Astrocyte of the cerebellum (primary cell): ENCODE results near the gene PDE6H.

ENCODE experiments used
- DNase-seq: peaks from one replicate; pipeline ENCODE4 v3.0.0-alpha.2; 2011; ENCODE audit warnings: low read depth
- H3K4me3 ChIP-seq: 2 replicates; pipeline ENCODE4 v1.5.1; 2011; ENCODE audit warnings: mild to moderate bottlenecking, low read depth, low read length, moderate library complexity
- CTCF ChIP-seq: IDR thresholded peaks from 2 replicates; pipeline ENCODE4 v1.5.1; 2012; ENCODE audit warnings: low read length, low read depth, moderate library complexity, mild to moderate bottlenecking; ENCODE audit errors: missing control alignments
- in situ Hi-C: cut with HindIII; loops from 2 replicates; pipeline ENCODE4 v1.10.0; 2017; ENCODE audit warnings: low sequenced_read_pairs

Gene PDE6H

GRCh38 chr12:14959463-14959862, 13.4 kb upstream of the PDE6H start:
- TF ChIP-seq CTCF = no peak
- no peak overlapping the region for H3K4me3 ChIP-seq
- in situ Hi-C loops = no loop called here
- no peak for DNase-seq

- in situ Hi-C loops = no loop called here
- TF ChIP-seq CTCF = no peak
- no peak overlapping the region for H3K4me3 ChIP-seq
- DNase-seq = no peak
These were observed 12.8 kb upstream of the PDE6H start for GRCh38 chr12:14959916-14960496.

GRCh38 chr12:14960548-14961465, 12.0 kb upstream of the PDE6H start:
- DNase-seq = no peak
- no peak overlapping the region for H3K4me3 ChIP-seq
- no peak for TF ChIP-seq CTCF
- in situ Hi-C loops = no loop called here

- no peak for DNase-seq
- in situ Hi-C loops = no loop called here
- no peak within 1 kb of the TSS for H3K4me3 ChIP-seq
- no peak for TF ChIP-seq CTCF
These were observed 11.2 kb upstream of the PDE6H start, which contains the start of gene ARHGDIB for GRCh38 chr12:14961466-14962152. TSS of gene ARHGDIB (minus strand) at chr12:14961601. CDS start at chr12:14950712, 10,889 bp downstream.

- no peak for DNase-seq
- H3K4me3 ChIP-seq = no peak overlapping the region
- in situ Hi-C loops = no loop called here
- no peak for TF ChIP-seq CTCF
These were observed 10.7 kb upstream of the PDE6H start for GRCh38 chr12:14962153-14962539.

GRCh38 chr12:14962797-14963196, 10.0 kb upstream of the PDE6H start:
- DNase-seq = no peak
- no peak for TF ChIP-seq CTCF
- in situ Hi-C loops = no loop called here
- no peak overlapping the region for H3K4me3 ChIP-seq
